ENCODE data around the gene MAST2.
A peak's percentile ranks its signal among the peaks of the same experiment; 100 is the strongest.

MAST2 gene

DNA sequence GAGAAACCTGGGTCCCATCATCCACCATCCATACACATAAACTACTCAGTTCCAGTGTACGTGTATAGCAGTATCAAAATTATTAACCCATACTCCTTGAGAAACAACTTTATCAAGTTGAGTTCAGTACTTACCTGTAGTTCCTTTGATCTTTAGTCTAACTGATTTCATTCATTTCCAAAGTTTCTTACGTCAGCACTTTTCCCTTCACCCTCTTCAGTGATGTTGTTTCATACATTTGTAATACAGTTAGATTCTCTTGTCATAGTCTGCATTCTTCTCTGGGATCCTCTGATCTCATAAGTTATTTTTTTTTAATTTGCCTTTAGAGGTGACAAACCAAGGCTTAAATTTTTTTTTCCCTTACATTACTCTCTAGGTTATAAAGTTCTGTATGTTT, 185.8 kb downstream of the MAST2 start:
- TF ChIP-seq, protein P1, sequence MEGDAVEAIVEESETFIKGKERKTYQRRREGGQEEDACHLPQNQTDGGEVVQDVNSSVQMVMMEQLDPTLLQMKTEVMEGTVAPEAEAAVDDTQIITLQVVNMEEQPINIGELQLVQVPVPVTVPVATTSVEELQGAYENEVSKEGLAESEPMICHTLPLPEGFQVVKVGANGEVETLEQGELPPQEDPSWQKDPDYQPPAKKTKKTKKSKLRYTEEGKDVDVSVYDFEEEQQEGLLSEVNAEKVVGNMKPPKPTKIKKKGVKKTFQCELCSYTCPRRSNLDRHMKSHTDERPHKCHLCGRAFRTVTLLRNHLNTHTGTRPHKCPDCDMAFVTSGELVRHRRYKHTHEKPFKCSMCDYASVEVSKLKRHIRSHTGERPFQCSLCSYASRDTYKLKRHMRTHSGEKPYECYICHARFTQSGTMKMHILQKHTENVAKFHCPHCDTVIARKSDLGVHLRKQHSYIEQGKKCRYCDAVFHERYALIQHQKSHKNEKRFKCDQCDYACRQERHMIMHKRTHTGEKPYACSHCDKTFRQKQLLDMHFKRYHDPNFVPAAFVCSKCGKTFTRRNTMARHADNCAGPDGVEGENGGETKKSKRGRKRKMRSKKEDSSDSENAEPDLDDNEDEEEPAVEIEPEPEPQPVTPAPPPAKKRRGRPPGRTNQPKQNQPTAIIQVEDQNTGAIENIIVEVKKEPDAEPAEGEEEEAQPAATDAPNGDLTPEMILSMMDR (IDR thresholded peaks at IDR 0.05; ENCODE audit: control insufficient read depth, insufficient read depth, low read depth, low read length, missing control alignments) = no peak
- H3K4me3 ChIP-seq (ENCODE audit: control insufficient read depth, low read depth, low read length) = no peak overlapping the region
- DNase-seq (ENCODE audit: low read depth) = no peak

DNA sequence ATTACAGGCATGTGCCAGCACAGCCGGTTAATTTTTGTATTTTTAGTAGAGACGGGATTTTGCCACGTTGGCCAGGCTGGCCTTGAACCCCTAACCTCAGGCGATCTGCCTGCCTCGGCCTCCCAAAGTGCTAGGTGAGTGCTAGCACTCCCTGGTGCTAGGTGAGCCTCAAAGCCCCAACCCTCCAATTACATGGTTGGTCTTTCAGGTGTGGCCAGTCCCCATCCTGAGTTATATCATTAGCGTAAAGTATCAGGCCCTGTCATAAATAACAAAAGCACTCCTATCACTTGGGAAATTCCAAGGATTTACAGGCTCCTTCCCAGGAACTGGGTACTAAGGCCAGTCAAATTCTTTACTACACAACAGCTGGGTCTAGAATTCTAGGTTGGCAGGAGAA, 191.0 kb downstream of the MAST2 start:
- no peak overlapping the region for H3K4me3 ChIP-seq (ENCODE audit: control insufficient read depth, low read depth, low read length)
- DNase-seq (ENCODE audit: low read depth) = no peak
- TF ChIP-seq, protein P1 (IDR thresholded peaks at IDR 0.05; ENCODE audit: control insufficient read depth, insufficient read depth, low read depth, low read length, missing control alignments) = no peak

DNA sequence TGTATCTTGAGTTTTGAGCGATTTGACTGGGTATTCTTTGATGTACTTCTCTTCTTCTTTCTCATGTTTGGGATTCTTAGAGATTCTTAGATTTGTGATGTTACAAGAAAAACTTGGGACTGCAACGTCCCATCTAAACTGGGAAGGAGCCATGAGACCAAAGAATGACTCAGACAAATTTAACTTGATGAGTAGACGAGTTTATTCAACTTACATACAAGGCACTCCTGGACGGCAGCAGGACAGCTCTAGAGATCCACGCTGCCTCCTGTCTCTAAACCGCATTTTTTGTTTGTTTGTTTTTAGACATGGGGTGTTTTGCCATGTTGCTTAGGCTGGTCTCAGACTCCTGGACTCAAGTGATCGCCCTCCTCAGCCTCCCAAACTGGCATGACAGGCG, 191.9 kb downstream of the MAST2 start:
- no peak overlapping the region for H3K4me3 ChIP-seq (ENCODE audit: control insufficient read depth, low read depth, low read length)
- DNase-seq (ENCODE audit: low read depth) = no peak
- TF ChIP-seq, protein P1 (IDR thresholded peaks at IDR 0.05; ENCODE audit: control insufficient read depth, insufficient read depth, low read depth, low read length, missing control alignments) = no peak

DNA sequence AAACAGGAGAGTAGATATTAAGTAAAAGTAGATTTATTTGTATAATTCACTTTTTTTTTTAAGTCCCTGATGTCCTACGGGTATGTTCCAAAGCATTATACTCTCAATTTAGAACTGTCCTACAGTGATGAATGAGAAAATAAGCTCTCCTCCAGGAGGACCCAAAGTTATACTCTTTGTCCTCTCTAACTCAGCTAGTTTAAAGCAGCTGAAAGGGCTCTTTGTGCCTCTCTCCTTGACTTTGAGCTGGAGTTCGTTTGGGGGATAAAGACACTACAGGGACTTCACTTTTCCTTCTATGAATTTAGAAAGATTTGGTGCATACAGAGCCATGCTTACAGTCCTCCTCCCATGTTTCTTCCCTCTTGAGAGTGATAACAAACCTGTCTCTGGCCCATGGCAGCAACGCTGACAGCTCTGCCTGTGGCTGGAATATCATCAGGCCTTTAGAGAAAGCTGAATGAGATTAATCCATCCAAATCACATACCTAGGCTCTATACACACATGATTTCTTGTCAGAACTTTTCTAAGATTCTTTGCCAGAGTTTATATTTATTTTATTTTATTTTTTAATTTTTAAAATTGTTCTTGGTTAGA, 194.7 kb downstream of the MAST2 start:
- no peak for DNase-seq (ENCODE audit: low read depth)
- TF ChIP-seq, protein P1 (IDR thresholded peaks at IDR 0.05; ENCODE audit: control insufficient read depth, insufficient read depth, low read depth, low read length, missing control alignments) = no peak
- no peak overlapping the region for H3K4me3 ChIP-seq (ENCODE audit: control insufficient read depth, low read depth, low read length)

DNA sequence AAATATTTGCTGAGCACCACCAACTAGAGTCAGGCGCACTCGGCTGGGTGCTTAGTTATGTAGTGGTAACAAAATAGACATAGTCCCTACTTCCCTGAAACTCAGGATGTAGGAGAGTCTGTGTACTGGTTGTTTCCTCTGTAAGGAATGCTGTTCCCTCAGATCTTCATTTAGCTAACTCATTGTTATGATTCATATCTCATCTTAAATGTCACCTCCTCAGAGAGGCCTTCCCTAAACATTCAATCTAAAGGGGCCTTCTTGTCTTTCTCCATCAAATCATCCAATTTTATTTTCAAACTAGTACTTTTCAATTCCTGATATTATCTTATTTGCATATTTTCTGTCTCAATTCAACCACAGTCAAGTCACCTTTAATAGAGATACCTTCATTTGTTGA, 196.1 kb downstream of the MAST2 start:
- H3K4me3 ChIP-seq (ENCODE audit: control insufficient read depth, low read depth, low read length) = no peak overlapping the region
- TF ChIP-seq, protein P1 (IDR thresholded peaks at IDR 0.05; ENCODE audit: control insufficient read depth, insufficient read depth, low read depth, low read length, missing control alignments) = no peak
- DNase-seq (ENCODE audit: low read depth) = no peak

DNA sequence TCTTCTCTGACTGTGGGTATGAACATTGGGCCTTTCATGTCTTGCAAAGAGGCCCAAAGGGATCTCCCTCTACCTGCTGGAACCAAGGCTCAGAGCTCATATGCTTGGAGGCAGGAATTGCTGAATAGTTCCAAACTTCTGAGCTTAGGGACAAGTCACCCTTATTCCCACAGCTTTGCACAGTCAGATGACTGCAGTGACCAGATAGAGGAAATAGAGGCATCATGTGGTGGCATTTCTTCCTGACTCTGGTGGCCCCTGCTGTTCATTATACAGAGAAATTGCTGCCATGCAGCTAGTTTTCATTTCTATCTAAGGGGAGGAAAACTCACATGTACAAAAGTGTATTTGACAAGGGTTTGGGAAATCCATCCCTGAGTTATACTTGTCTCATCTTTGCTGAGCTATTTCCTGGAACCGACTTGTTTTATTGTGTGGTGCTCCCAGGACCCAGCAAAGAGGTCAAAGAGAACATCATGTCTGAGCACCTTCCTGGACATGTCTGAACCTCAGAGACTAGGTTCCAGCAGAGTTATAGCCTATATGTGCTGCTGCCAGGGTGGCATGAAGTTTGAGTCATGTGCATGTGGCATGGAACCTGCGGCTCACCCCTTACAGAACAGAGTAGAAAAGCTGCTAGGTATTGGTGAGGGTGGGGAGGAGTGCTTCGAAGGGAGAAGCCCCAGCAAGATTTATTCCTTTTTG, 197.8 kb downstream of the MAST2 start:
- no peak overlapping the region for H3K4me3 ChIP-seq (ENCODE audit: control insufficient read depth, low read depth, low read length)
- no peak for DNase-seq (ENCODE audit: low read depth)
- TF ChIP-seq, protein P1 (IDR thresholded peaks at IDR 0.05; ENCODE audit: control insufficient read depth, insufficient read depth, low read depth, low read length, missing control alignments) = peak; percentile 8

Data from AG09309 (cell line).